GM12801 (cell line): ENCODE data around the gene LINC00237.

Experiments used
- CTCF ChIP-seq: IDR thresholded peaks from one replicate; pipeline ENCODE4 v1.5.1; 2011; ENCODE audit warnings: control low read depth; ENCODE audit not compliant: insufficient read length; ENCODE audit errors: extremely low read depth

LINC00237 gene

GRCh38 chr20:21133917-21134622 lies 27.9 kb upstream of the LINC00237 start:
- TF ChIP-seq CTCF = no peak

GRCh38 chr20:21133404-21133803 lies 27.2 kb upstream of the LINC00237 start:
- no peak for TF ChIP-seq CTCF

- no peak for TF ChIP-seq CTCF
Observed at GRCh38 chr20:21129861-21130260, 23.7 kb upstream of the LINC00237 start.

- TF ChIP-seq CTCF = no peak
Observed at GRCh38 chr20:21127201-21127981, 21.2 kb upstream of the LINC00237 start.

- no peak for TF ChIP-seq CTCF
Observed at GRCh38 chr20:21126581-21126870, 20.4 kb upstream of the LINC00237 start.

GRCh38 chr20:21125849-21126580 lies 19.9 kb upstream of the LINC00237 start, which contains the start of gene KIZ:
Gene KIZ, plus strand, starts transcription at chr20:21126082. Its CDS starts 34 bp downstream, at chr20:21126116.
- TF ChIP-seq CTCF = no peak
